ENCODE results near the gene KIRREL1. TPM values are rescaled to one million over a fixed set of nuclear protein-coding genes. Genes with fewer than 3 reads are reported as not detected.

The KIRREL1 gene
- total RNA-seq, 1 experiment from 2014 or later, result 30.5 TPM

DNA sequence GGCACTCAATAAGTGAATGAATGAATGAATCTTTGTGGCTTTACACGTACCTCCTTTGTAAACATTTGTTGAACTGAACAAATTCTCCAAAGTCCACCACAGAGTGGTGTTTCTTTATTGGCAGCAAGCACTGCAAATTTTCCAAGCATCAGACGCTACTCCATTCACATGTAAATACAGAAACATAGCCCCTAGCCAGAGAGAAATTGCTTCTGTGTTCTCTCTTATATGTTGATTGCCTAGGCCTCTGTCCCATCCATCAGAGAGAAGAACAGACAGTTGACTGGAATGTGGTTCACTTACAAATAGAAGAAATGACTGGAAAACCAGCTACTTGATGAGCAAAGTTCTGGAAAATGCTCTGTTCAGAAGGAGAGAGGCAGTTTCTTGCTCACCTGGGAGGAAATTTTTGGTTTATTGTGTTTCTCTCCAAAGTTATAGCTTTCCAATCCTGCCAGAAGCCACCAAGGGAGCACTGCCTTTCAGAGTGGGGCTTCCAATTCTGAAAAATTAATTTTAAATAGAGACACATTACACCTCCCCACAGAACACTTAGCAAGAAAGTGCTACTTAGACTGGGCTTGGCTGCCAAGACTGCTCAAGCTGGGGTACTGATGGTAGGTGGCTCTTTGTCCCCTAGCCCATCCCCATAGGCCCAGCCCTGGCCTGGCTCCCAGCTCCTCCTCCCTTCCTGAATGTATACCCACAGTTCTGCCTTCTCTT, 18.1 kb upstream of the KIRREL1 start:
- H3K4me3 Mint-ChIP-seq, result no peak overlapping the region
- peak overlapping the region in 1 of 3 experiments; percentile 35; a peak in 3 of 7 replicates for H3K27ac Mint-ChIP-seq

More for the DNA sequence above, 18.1 kb upstream of the KIRREL1 start:
- Histone ChIP-seq H3K4me2 (ENCODE audit: insufficient read depth, insufficient read length, low read length) (no peak overlapping the region), H3K27ac (ENCODE audit: insufficient read length, low read depth, low read length) (no peak overlapping the region), H2AFZ (ENCODE audit: low read length) (no peak overlapping the region), H3K14ac (ENCODE audit: insufficient read depth, low read length) (no peak overlapping the region), H3K9me3 (ENCODE audit: control insufficient read depth, low read depth, low read length) (peaks cover 22% of the 10 kb centered on the region), H3T11ph (ENCODE audit: low read length) (no peak overlapping the region), H2BK5ac (ENCODE audit: insufficient read length, low read length) (no peak overlapping the region), H3K9ac (ENCODE audit: extremely low read depth, insufficient read length, low read length) (no peak overlapping the region), H3K56ac (ENCODE audit: insufficient read length, low read depth, low read length) (no peak overlapping the region), H2BK15ac (ENCODE audit: low read depth, low read length) (no peak overlapping the region), H3K18ac (ENCODE audit: insufficient read length, low read depth, low read length) (no peak overlapping the region), H3K79me2 (ENCODE audit: insufficient read depth, low read length) (no peaks in the 10 kb centered on the region), H3K4me1 (ENCODE audit: insufficient read depth, low read length) (peaks cover 6% of the 10 kb centered on the region), H4K5ac (ENCODE audit: insufficient read length, low read depth, low read length) (no peak overlapping the region), H4K8ac (replicated peaks; ENCODE audit: insufficient read length, low read depth, low read length) (no peak overlapping the region), H3K23me2 (ENCODE audit: insufficient read length, low read depth, low read length, poor library complexity, severe bottlenecking) (no peaks in the 10 kb centered on the region), H3K27me3 (ENCODE audit: insufficient read depth, low read length) (no peaks in the 10 kb centered on the region), H3K23ac (ENCODE audit: insufficient read length, low read depth, low read length) (no peak overlapping the region), H4K91ac (ENCODE audit: insufficient read length, low read depth, low read length) (no peak overlapping the region), H2BK120ac (ENCODE audit: low read depth, low read length, poor library complexity, severe bottlenecking) (peak overlapping the region; percentile 80), H3K4ac (ENCODE audit: low read depth, low read length) (no peak overlapping the region), H2AK5ac (ENCODE audit: insufficient read length, low read length) (no peak overlapping the region), H2BK12ac (ENCODE audit: insufficient read length, low read depth, low read length) (no peak overlapping the region), H4K20me1 (ENCODE audit: control insufficient read depth, insufficient read depth, insufficient read length) (no peaks in the 10 kb centered on the region), H3K79me1 (ENCODE audit: insufficient read depth, low read depth, low read length, poor library complexity, severe bottlenecking) (no peaks in the 10 kb centered on the region), H2BK20ac (ENCODE audit: low read depth, low read length, poor library complexity, severe bottlenecking) (no peak overlapping the region)
- H3K36me3 Mint-ChIP-seq (ENCODE audit: insufficient read depth in 1 of 3, low read depth in 3 of 3), result peaks cover 23 to 36% (median 26%) of the 10 kb centered on the region in 3 experiments
- no CpG with 5 or more reads among the region's 2 CpGs for WGBS (ENCODE audit: extremely low coverage, insufficient read length, low lambda C conversion rate)
- peaks cover 2% of the 10 kb centered on the region for H3K27me3 Mint-ChIP-seq (ENCODE audit: low read depth)
- TF ChIP-seq, protein P1, sequence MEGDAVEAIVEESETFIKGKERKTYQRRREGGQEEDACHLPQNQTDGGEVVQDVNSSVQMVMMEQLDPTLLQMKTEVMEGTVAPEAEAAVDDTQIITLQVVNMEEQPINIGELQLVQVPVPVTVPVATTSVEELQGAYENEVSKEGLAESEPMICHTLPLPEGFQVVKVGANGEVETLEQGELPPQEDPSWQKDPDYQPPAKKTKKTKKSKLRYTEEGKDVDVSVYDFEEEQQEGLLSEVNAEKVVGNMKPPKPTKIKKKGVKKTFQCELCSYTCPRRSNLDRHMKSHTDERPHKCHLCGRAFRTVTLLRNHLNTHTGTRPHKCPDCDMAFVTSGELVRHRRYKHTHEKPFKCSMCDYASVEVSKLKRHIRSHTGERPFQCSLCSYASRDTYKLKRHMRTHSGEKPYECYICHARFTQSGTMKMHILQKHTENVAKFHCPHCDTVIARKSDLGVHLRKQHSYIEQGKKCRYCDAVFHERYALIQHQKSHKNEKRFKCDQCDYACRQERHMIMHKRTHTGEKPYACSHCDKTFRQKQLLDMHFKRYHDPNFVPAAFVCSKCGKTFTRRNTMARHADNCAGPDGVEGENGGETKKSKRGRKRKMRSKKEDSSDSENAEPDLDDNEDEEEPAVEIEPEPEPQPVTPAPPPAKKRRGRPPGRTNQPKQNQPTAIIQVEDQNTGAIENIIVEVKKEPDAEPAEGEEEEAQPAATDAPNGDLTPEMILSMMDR (conservative IDR thresholded peaks at IDR 0.05), result no peak
- H3K4me1 Mint-ChIP-seq, result peaks cover 24 to 39% of the 10 kb centered on the region in 2 experiments
- H3K9me3 Mint-ChIP-seq, result peaks cover 39% of the 10 kb centered on the region in 2 experiments
- no peak for DNase-seq

All from H9 (cell line).